Gastroesophageal sphincter (tissue), 4 donors: Measurements from ENCODE around the gene KCND3. TPM values are rescaled to one million over a fixed set of nuclear protein-coding genes. Genes with fewer than 3 reads are reported as not detected.

Source experiments
- ATAC-seq: fragments of 150-250 bp; one replicate; pipeline ENCODE4 v1.9.1; 2016; ENCODE audit warnings: mild to moderate bottlenecking, moderate library complexity
- H3K27ac ChIP-seq, 4 donors: fragments of 200-600 bp; sonication (generic) in 3 of 4; 1 replicate in 3 of 4; 2 replicates in 1 of 4; pipeline ENCODE4 v1.5.1; 2016 to 2019
- H3K27me3 ChIP-seq: fragments of 200-600 bp; sonication (generic); one replicate; pipeline ENCODE4 v1.5.1; 2019
- H3K36me3 ChIP-seq, 2 donors: fragments of 200-600 bp; sonication (generic); one replicate each; pipeline ENCODE4 v1.5.1; 2019; ENCODE audit warnings: control low read depth in 1 of 2
- H3K4me1 ChIP-seq, 3 donors: fragments of 200-600 bp; sonication (generic); 1 replicate in 2 of 3; 2 replicates in 1 of 3; pipeline ENCODE4 v1.5.1; 2016 to 2019; ENCODE audit warnings: control low read depth in 2 of 3
- H3K4me3 ChIP-seq, 2 donors: fragments of 200-600 bp; sonication (generic); one replicate each; pipeline ENCODE4 v1.5.1; 2019; ENCODE audit warnings: mild to moderate bottlenecking in 1 of 2, moderate library complexity in 1 of 2
- H3K9me3 ChIP-seq, 3 donors: fragments of 200-600 bp; sonication (generic); one replicate each; pipeline ENCODE4 v1.5.1; 2017 to 2019; ENCODE audit warnings: control low read depth in 2 of 3
- EP300 ChIP-seq: sonication (generic); formaldehyde crosslinking; IDR thresholded peaks from one replicate; pipeline ENCODE4 v1.6.1; 2017; ENCODE audit warnings: antibody characterized with exemption, mild to moderate bottlenecking
- POLR2A ChIP-seq, 2 donors: fragments of 450-650 bp; IDR thresholded peaks; one replicate each; pipeline ENCODE4 v1.6.1; 2017; ENCODE audit warnings: antibody characterized with exemption in 2 of 2, mild to moderate bottlenecking in 2 of 2, moderate library complexity in 1 of 2
- POLR2AphosphoS5 ChIP-seq: sonication (generic); formaldehyde crosslinking; IDR thresholded peaks from one replicate; pipeline ENCODE4 v1.6.1; 2017; ENCODE audit warnings: antibody characterized with exemption
- WGBS, 2 donors: methylation state at CpG; one replicate each; pipeline ENCODE4 v1.1.5; 2018; ENCODE audit warnings: low coverage in 1 of 2; 5-methylcytosine and 5-hydroxymethylcytosine counted together
- total RNA-seq, 4 donors: library from RNA; depleted of rRNA; stranded (reverse); fragments of >200 nt; gene quantifications; one replicate each; pipeline ENCODE4 v1.1.0, GENCODE V29; 2016
- TF ChIP-seq, protein P1 (sequence below), 4 experiments: fragments of 200-600 bp in 2 of 4; fragments of 450-650 bp in 2 of 4; sonication (generic) in 1 of 4; IDR thresholded peaks; one replicate each; pipeline ENCODE4 v1.5.1; 2017 to 2019; ENCODE audit warnings: antibody characterized with exemption in 4 of 4, mild to moderate bottlenecking in 2 of 4, moderate library complexity in 2 of 4

Gene KCND3
- total RNA-seq, 4 donors from 2014 or later = 36.2 to 58.7 (median 57.4) TPM

- Histone ChIP-seq H3K36me3 (peaks cover 0 to 4% of the 10 kb centered on the region in 2 donors), H3K4me1 (no peaks in the 10 kb centered on the region), H3K27me3 (no peaks in the 10 kb centered on the region), H3K27ac (no peak overlapping the region), H3K9me3 (no peaks in the 10 kb centered on the region), H3K4me3 (no peak overlapping the region)
- 40 to 74% methylated on average over 2 of the region's 2 CpGs for WGBS, 2 donors
- TF ChIP-seq POLR2A (IDR thresholded peaks at IDR 0.05) (no peak), EP300 (no peak)
- TF ChIP-seq, protein P1, sequence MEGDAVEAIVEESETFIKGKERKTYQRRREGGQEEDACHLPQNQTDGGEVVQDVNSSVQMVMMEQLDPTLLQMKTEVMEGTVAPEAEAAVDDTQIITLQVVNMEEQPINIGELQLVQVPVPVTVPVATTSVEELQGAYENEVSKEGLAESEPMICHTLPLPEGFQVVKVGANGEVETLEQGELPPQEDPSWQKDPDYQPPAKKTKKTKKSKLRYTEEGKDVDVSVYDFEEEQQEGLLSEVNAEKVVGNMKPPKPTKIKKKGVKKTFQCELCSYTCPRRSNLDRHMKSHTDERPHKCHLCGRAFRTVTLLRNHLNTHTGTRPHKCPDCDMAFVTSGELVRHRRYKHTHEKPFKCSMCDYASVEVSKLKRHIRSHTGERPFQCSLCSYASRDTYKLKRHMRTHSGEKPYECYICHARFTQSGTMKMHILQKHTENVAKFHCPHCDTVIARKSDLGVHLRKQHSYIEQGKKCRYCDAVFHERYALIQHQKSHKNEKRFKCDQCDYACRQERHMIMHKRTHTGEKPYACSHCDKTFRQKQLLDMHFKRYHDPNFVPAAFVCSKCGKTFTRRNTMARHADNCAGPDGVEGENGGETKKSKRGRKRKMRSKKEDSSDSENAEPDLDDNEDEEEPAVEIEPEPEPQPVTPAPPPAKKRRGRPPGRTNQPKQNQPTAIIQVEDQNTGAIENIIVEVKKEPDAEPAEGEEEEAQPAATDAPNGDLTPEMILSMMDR (IDR thresholded peaks at IDR 0.05) = no peak
- no peak for ATAC-seq
These were observed 94.5 kb downstream of the KCND3 start for GRCh38 chr1:111895017-111895416.

DNA sequence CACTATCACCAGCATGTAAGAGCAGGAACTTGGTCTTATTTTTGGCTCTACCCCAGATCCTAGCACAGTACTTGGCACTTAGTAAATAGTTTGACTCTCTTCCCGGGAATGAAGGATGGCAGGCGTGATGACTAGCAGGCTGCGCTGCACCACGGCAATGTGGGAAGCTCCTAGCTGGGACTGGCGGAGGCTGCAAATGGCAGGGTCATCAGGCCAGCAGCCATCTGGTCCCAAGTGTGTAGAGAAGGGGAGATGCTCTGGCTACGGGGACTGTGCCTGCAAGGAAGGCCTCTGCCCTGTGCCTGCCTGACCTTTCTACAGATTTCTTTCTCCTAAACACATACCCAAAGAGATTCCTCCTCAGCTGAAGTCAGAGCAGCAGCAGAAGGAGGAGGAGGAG, 95.0 kb downstream of the KCND3 start:
- TF ChIP-seq POLR2A (IDR thresholded peaks at IDR 0.05) = no peak
- no peak for TF ChIP-seq POLR2AphosphoS5
- TF ChIP-seq, protein P1 (IDR thresholded peaks at IDR 0.05) = no peak
- TF ChIP-seq EP300 = no peak
- no peaks in the 10 kb centered on the region for H3K4me1 ChIP-seq
- 50% methylated on average over 1 of the region's 6 CpGs; no CpG with 5 or more reads in 1 of the 2 donors for WGBS, 2 donors
- H3K36me3 ChIP-seq = peaks cover 0 to 2% of the 10 kb centered on the region in 2 donors
- H3K27ac ChIP-seq = no peak overlapping the region
- no peaks in the 10 kb centered on the region for H3K27me3 ChIP-seq
- H3K4me3 ChIP-seq = no peak overlapping the region
- H3K9me3 ChIP-seq = no peaks in the 10 kb centered on the region
- no peak for ATAC-seq

DNA sequence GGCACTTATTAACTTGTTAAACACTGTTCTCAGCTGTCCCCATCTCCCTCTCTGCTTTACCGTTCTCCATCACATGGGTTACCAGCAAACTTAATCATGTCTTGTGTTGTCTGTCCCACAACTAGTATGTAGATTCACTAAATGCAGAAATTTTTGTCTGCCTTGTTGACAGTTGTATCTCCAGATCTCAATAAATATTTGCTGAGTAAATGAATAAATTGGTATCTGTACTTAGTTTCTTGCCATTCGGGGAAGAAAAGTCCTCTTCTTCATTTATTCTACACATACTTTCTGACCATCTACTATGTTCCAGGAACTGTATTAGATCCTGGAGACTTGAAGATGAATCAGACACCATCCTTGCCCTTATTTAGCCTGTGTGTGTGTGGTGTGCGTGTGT, 97.9 kb downstream of the KCND3 start:
- Histone ChIP-seq H3K9me3 (no peaks in the 10 kb centered on the region), H3K4me1 (peaks cover 0 to 14% (median 0%) of the 10 kb centered on the region in 3 donors), H3K27me3 (no peaks in the 10 kb centered on the region), H3K27ac (no peak overlapping the region), H3K36me3 (no peaks in the 10 kb centered on the region), H3K4me3 (no peak overlapping the region)
- ATAC-seq = no peak
- WGBS, 2 donors = 78 to 85% methylated on average over 3 of the region's 3 CpGs
- TF ChIP-seq POLR2AphosphoS5 (no peak), EP300 (no peak), POLR2A (IDR thresholded peaks at IDR 0.05) (no peak)
- TF ChIP-seq, protein P1 (IDR thresholded peaks at IDR 0.05) = no peak

DNA sequence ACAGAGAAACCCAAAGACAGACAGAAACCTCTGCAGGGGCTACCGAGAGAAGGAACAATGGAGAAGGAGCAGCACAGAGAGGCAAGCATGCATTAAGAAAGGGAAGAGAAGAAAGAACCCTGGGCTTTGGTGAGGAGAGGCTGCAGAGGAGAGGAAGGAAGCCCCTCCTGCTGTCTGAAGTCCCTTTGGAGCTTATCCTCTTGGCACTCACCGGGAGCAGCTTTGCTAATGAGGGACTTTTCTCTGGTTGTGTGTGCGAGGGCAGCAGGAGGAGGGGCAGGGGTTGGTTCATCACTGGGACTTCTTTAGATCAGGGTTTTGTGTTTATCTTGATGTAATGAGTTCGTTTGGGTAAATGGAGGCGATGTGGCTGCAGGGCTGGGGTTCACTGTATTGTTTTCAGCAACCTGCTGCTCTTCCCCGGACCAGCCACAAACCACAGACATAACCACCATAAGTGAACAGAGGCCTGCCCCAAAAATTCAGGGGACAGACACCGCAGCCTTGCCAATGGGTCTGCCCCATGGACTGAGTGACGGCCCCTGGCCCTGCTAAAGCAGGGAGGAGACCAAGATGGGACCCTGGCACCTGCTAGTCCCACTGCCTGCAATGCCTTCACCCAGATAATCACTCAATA, 100.6 kb downstream of the KCND3 start:
- 75% methylated on average over 2 to 6 of the region's 8 CpGs for WGBS, 2 donors
- Histone ChIP-seq H3K36me3 (no peaks in the 10 kb centered on the region), H3K27ac (no peak overlapping the region), H3K4me3 (no peak overlapping the region), H3K4me1 (peaks cover 0 to 18% (median 0%) of the 10 kb centered on the region in 3 donors), H3K9me3 (no peaks in the 10 kb centered on the region), H3K27me3 (no peaks in the 10 kb centered on the region)
- no peak for TF ChIP-seq POLR2A (IDR thresholded peaks at IDR 0.05)
- TF ChIP-seq, protein P1 (IDR thresholded peaks at IDR 0.05) = no peak
- TF ChIP-seq EP300 = no peak
- TF ChIP-seq POLR2AphosphoS5 = no peak
- ATAC-seq = no peak

DNA sequence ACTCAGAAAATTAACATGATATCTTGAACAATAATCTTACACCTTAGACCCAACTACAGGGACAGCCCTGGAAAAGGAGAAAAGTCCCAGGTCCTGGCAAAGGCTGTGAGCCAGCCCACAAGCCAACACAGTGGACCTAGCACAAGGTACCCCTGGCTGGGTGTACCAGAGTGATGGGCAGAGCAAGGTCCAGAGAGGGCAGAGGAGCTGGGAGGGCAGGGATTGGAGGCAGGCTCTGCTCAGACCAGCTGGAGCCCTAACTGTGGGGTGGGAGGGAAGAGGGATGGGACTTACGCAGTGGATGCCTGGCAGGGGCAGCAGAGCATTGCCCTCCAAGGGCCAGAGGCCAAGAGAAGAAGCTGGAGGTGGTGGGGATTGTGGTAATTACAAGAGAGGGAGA, 101.6 kb downstream of the KCND3 start:
- TF ChIP-seq, protein P1 (IDR thresholded peaks at IDR 0.05) = no peak
- no peak for TF ChIP-seq EP300
- TF ChIP-seq POLR2AphosphoS5 = no peak
- TF ChIP-seq POLR2A (IDR thresholded peaks at IDR 0.05) = no peak
- Histone ChIP-seq H3K36me3 (no peaks in the 10 kb centered on the region), H3K27ac (no peak overlapping the region), H3K27me3 (no peaks in the 10 kb centered on the region), H3K4me3 (no peak overlapping the region), H3K9me3 (no peaks in the 10 kb centered on the region), H3K4me1 (peaks cover 0 to 26% (median 0%) of the 10 kb centered on the region in 3 donors)
- 100% methylated on average over 1 of the region's 1 CpG; no CpG with 5 or more reads in 1 of the 2 donors for WGBS, 2 donors
- no peak for ATAC-seq
